HG02981 (cell line): ENCODE measurements around the gene POR.
"Not testable (repeated sequence)": the region's sequence is repeated elsewhere in the genome, so short reads cannot be mapped to it uniquely, and the experiment has no call there.

Source experiments
- ATAC-seq: cut with Tn5 transposase; IDR thresholded peaks from one replicate; pipeline ENCODE4 v1.9.1; 2021; ENCODE audit warnings: mild to moderate bottlenecking, moderate library complexity; ENCODE audit not compliant: unreplicated experiment

Gene POR

DNA sequence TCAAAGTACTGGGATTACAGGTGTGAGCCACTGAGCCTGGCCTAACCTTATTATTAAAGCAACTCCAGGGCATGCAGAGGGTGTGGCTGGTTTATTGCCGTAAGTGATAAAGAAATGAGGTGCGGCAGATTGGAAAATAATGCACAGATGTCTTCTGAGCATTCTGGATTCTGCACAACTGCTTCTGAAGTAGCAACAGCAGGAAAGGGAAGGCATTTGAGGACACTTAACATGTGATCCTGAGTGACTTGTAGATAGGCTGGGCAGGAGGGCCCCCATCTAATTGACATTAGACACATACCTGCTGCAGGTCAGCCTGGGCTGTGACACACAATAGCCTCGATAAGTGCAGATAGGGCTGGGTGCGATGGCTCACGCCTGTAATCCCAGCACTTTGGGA, 30.5 kb upstream of the POR start:
- ATAC-seq: no peak

DNA sequence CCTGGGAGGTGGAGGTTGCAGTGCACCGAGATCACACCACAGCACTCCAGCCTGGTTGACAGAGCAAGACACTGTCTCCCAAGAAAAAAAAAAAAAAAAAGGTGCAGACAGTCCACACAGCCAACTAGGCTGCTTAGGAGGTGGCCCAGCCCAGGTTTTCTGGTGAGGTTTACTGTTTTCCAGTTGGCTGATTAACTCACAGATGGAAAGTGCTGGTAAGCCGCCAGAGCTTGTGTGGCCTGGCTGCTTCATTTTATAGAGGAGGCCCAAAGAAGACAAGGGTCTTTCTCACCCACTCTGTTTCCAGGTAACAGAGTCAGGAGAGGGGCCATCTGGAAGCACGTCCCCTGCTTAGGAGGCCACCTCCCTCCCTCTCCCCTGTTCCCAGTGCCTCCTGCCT, 29.9 kb upstream of the POR start:
- no peak for ATAC-seq

DNA sequence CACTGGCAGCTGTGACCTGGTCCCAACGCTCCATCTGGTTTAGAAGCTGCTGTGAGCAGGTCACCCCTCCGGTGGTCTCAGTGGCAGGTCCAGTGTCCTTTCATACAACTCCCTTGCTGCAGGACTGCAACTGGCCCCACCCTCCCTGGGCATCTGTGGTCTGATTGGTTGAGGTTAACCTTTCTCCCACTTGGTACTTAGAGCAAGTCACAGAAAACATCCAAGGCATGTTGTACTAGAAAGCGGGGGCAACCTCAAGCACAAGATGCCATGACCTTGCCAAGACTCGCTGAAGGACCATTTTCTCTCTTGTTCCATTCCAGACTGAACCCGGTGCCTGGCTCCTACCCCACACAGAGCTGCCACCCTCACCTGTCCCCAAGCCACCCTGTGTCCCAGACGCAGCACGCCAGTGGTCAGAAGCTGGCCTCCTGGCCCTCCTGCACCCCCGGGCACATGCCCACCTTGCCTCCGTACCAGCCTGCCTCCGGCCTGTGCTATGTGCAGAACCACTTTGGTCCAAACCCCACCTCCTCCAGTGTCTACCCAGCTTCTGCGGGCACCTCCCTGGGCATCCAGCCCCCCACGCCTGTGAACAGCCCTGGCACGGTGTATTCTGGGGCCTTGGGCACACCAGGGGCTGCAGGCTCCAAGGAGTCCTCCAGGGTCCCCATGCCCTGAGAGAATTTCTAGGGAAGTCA, 27.1 kb upstream of the POR start:
- no peak for ATAC-seq

DNA sequence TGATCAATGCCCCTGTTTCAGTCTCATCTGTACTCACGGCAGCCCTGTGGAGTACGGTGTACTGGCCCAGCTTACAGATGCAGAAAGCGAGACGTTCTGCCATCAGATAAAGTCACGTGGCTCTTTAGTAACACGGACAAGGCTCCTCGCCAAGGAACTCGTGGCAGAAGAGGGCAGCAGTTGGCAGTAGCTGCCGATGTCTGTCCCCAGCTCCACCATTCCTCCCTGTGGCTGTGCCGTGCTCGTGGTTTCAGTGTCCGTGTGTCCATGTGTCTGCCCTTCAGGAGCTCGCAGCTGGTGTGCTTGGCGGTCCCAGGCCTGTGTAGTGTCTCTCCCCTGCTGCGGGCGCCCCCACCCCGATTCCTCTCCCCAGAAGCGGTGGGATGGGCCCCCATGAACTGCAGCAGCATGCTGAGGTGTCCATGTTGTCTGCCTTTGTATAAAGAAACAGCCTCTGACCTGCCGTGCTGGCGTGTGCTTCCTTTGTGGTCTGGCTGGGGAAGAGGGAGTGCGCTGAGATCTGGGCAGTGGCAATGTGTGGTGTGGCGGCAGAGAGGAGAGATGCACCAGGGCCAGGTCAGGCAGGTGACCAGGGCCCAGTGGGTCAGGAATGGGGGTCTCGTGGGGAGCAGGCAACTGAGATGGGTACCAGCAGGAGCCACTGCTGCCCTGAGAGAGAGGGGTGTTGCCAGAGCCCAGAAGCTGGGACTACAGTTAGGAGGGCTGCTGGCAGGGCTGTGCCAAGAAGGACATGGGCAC, 26.3 kb upstream of the POR start:
- no peak for ATAC-seq

DNA sequence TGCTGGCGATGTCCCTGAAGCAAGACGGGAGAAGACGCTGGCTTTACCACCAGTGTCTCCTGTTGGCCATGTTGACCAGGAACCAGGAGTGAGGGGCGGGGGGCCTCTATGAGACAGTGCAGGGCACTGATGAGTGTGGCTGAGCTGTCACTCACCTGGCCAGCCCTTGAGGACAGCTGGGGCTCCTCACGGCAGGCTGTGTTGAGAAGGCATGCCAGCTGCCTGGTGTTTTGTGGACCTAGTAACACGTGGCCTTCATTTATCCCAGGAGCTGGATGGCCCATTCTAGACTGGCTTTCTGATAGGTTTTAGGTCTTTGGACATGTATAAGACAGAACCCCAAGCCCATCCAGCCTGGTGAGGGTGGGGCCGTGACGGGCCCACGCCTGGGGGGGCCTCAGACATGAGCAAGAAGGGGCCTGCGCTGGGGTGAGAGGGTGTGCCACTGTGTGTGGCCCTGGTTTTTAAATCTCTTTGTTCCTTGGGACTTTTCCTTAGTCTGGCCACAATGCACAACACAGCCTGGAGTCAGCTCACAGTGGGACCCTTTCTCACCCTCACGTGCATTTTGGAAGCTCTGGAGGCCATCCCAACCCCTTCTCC, 25.6 kb upstream of the POR start:
- no peak for ATAC-seq

DNA sequence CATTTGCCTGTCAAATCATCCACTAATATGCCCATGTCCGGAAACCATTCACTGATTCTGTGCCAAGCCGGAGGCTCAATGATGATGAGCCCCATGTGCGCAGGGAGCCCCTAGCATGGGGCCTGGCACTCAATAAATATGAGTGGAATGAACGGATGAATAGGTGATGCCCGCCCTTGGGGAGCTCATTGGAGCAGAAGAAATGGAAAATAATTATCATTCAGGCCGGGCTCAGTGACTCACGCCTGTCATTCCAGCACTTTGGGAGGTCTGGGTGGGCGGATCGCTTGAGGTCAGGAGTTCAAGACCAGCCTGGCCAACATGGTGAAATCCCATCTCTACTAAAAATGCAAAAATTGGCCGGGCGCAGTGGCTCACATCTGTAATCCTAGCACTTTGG, 25.1 kb upstream of the POR start:
- ATAC-seq: no peak

DNA sequence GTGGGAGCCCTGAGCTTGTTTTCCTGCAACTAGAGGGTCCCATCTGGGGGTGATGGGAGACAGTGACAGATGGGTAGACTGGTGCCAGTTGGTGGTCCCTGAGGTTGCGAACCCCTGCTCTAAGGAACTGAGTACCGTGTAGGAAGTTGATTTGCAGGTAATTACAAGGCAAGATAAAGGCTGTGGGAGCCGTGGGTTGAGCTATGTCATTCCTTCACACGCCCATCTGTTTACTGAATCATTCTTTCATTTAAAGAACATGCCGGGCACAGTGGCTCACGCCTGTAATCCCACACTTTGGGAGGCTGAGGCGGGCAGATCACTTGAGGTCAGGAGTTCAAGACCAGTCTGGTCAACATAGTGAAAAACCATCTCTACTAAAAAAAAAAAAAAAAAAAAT, 23.7 kb upstream of the POR start:
- ATAC-seq: not testable (repeated sequence)

DNA sequence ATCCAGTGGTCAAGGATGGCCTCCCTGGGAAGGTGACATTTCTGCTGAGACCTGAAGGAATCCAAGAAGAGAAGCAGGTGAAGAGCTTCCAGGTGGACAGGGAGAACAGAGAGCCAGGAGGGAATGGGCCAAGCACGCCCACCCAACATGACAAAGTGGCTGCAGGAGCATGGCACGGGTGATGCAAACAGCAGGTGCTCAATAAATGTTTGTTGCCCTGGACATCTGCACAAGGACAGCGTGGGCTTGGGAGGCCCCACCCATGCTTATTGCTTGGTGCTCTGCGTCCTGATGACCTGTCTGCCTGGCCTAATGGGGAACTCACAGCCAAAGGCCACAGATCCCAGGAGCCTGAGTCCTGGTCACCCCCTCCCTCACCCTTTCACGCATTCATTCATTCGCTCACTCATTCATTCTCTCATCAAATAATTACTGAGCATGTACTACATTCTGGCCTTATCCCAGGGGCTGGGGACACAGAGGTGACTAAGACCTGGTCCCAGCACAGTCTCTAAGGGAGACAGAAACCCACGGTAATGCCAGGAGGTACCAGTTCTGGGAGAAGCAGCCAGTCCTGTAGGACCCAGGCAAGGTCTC, 23.0 kb upstream of the POR start:
- ATAC-seq: no peak

DNA sequence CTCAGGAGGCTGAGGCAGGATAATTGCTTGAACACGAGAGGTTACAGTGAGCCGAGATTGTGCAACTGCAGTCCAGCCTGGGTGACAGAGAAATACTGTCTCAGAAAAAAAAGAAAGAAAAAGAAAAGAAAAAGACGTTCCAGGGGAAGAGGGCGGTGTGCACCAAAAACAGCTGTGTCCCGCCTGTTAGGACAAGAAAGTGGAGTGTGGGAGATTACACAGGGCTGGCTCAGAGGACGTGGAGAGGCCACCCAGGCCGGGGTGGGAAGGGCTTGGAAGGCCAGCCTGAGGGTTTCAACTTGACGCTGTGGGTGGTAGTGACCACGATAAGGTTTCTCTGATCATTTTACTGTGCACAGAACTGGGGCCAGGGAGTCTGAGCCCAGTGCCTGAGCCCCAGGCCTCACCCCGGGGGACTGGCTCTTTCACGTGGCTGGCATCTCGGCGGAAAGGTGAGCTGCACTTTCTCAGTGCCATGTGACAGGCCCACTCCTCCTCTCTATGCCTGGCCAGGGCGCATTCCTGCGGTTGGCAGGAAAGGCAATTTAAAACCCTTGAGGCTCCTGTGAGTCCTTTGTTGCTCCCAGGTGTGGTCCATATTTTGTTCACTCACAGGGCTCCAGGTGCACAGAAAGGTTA, 22.2 kb upstream of the POR start:
- ATAC-seq: no peak

DNA sequence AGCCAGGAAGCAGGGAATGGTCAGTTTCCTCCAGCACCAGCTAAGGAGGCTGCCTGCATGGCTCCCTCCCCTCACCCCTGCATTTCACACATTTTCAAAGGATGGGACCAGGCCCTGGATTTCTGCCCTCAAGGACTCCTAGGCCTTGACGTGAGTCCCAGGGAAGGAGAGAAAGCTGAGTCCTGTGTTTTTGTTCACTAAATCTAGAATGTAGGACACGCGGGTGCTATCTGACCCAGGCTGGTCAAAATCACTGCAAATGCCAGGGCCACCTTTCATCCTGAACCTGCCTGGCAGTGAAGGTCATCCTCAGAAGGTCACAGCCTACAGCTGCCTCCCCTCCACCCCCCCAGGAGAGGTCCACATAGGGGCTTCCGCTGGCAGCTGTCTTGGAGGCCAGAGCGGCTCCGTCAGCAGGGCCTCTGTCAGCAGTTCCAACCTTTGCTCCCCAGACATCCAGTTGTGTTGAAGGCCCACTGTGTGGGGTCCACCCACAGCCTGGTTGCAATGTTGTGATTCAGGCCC, 18.1 kb upstream of the POR start:
- ATAC-seq: no peak

DNA sequence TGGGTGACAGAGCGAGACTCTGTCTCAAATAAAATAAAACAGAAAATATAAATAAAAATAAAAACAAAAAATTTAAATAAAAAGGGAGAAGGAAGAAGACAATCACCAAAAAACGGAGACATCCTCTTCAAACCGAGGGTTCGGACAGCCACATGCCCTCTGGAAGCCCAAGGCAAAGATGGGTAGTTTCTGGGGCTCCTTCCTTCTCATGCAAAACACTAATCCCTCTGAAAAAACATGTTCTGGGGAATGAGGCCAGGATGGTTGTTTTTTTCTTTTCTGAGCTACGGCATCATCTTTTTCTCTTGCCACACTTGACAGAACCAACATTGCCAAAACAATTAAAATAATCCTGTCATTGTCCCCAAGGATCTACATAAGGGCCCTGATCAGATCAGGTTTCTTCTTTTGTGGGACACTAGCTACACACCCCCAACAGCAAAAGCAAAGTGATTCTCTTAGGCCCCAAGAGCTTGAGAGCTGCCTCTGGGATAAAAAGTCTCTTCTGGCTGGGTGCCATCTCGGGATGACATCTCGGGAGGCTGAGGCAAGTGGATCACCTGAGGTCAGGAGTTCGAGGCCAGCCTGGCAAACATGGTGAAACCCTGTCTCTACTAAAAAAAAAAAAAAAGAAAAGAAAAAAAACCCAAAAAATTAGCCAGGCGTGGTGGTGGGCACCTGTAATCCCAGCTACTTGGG, 14.2 kb upstream of the POR start:
- no peak for ATAC-seq

DNA sequence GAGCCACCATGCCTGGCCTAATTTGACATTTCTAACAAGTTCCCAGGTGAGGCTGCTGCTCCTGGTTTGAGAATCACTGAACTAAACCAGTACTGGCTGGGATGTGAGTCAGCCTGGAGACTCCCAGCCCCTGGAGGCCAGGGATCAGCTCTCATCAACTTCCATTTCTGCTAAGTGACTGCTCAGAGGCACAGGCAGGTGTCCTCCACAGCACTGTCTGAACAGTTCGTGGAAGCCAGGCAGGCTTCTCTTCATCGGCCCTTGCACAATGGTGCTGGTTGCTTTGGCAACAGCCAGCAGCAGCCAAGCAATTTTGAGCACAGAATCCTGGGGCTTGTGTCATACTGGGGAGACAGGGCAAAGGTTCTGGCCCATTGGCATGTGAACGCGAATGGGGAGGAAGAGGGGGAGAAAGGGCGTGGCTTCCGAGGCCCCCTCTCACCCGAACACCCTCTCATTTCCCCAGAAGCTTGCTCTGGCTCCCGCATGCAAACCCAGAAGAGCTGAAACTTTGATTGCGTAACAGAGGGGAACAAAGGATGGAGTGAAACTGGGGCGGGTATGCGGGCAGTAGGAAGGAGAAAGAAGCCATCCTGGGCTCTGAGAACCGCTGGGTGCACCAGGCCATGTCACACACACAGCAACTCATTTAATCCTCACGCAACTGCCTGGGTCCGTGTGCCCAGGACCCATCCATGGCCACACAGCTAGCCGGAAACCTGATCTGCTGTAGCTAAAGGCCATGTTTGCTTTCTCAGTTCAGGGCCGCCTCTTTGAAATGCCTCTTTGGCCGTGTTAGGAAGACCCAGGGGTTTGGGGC, 9.0 kb upstream of the POR start:
- no peak for ATAC-seq

DNA sequence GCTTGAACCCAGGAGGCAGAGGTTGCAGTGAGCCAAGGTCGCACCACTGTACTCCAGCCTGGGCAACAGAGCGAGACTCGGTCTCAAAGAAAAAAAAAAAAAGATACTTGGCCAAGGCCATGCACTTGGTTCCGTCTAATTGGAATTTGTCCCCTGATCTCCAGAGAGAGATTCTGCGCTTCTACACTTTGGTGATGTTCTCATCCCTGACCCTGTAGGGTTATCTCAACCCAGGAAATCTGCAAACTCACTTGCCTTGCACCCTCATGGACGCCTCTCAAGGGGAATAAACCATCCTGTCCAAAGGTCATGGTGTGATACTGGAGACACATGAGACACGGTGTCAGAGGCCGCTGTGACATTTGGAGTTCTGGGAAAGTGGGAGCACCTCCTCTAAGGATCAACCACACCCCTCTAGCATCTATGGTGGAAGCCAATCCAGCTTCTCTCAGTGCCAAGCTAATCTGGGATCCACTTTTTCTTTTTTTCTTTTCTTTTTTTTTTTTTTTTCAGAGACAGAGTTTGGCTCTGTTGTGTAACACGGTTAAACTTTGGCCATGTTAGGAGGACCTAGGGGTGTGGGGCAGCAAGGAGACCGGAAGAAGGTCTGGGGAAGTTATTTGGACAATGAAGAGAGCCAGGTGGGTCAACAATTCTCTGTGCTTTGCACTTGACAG, 7.8 kb upstream of the POR start:
- no peak for ATAC-seq

DNA sequence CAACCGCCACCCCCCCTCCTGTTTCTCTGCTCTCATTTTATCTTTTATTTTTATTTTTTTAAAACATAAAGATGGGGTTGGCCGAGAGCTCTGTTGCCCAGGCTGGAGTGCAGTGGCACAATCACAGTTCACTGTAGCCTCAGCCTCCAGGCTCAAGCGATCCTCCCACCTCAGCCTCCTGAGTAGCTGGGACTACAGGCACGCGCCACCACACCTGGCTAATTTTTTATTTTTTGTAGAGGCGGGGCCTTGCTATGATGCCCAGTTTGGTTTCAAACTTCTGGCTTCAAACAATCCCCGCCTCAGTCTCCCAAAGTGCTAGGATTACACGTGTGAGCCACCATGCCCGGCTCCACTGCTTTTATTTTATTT, 7.3 kb upstream of the POR start:
- not testable (repeated sequence) for ATAC-seq

DNA sequence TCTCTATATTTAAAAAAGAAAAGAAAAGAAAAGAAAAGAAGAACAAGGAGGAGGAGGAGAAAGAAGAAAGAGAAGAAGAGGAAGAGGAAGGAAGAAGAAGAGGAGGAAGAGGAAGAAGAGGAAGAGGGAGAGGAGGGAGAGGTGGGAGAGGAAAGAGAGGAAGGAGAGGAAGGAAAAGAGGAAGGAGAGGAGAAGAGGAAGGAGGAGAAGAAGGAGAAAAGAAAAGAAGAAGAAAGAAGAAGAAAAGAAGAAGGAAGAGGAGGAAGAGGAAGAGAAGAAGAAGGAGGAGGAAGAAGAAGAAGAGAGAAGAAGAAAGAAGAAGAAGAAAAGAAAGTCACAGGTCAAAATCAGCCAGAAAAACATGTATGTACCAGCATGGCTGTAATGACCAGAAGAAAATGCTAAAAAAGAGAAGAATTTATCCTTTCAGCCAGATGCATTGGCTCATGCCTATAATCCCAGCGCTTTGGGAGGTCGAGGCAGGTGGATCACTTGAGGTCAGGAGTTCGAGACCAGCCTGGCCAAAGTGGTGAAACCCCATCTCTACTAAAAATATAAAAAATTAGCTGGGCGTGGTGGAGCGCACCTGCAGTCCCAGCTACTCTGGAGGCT, 5.3 kb upstream of the POR start:
- ATAC-seq: no peak

DNA sequence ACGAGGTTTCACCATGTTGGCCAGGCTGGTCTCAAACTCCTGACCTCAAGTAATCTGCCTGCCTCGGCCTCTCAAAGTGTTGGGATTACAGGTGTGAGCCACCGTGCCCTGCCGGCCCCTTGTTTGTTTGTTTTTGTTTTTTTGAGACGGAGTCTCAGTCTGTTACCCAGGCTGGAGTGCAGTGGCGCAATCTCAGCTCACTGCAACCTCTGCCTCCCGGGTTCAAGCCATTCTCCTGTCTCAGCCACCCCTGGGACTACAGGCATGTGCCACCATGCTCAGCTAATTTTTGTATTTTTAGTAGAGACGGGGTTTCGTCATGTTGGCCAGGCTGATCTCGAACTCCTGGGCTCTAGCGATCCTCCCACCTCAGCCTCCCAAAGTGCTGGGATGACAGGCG, 3.8 kb upstream of the POR start:
- not testable (repeated sequence) for ATAC-seq

DNA sequence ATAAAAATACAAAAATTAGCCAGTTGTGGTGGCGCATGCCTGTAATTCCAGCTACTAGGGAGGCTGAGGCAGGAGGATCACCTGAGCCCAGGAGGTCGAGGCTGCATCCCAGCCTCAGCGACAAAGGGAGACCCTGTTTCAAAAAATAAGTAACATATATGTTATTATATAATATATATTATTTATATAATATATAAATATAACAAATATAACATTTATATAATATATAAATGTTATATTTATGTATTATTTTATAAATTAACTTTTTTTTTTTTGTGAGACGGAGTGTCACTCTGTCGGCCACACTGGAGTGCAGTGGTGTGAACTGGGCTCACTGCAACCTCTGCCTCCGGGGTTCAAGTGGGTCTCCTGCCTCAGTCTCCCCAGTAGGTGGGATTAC, 1.5 kb upstream of the POR start:
- no peak for ATAC-seq

DNA sequence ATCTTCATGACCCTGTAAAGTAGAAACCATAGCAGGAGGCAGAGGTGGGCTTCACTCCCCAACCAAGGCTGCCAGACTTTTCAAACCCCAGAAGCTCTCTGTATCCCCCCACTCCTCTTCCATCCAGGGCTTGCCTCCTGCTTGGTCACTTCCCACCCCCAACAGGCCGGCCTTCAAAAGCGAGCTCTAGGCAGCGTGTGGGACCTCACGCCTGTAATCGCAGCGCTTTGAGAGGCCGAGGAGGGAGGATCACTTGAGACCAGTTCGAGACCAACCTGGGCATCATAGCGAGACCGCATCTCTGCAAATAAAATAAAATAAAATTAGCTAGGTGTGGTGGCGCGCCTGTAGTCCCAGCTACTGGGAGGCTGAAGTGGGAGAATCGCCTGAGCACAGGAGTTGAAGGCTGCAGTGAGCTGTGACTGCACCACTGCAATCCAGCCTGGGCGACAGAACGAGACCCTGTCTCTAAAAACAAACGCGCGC, 743 bp upstream of the POR start:
- no peak for ATAC-seq
